CD14-positive monocyte (primary cell): ENCODE measurements around the gene EPHX1. TPM values are rescaled to one million over a fixed set of nuclear protein-coding genes. Genes with fewer than 3 reads are reported as not detected.

Experiments used
- DNase-seq, 3 donors: peaks; one replicate each; pipeline ENCODE4 v3.0.0-alpha.2; 2011 to 2022
- H2AFZ ChIP-seq: 2 replicates; pipeline ENCODE4 v1.6.0; 2012; ENCODE audit warnings: mild to moderate bottlenecking, low read depth, low read length, inconsistent platforms; ENCODE audit not compliant: insufficient read depth, poor library complexity, severe bottlenecking
- H3K27ac ChIP-seq, 2 donors: 1 replicate in 1 of 2; 2 replicates in 1 of 2; pipeline ENCODE4 v1.5.1; 2012 to 2013; ENCODE audit warnings: low read length in 2 of 2, control low read depth in 1 of 2, inconsistent platforms in 1 of 2, low read depth in 1 of 2, mild to moderate bottlenecking in 1 of 2
- H3K27me3 ChIP-seq, 2 donors: one replicate each; pipeline versions ENCODE4 v1.6.0 to v1.6.1; 2011 to 2013; ENCODE audit warnings: low read length in 2 of 2; ENCODE audit not compliant: control insufficient read depth in 2 of 2, insufficient read depth in 2 of 2
- H3K36me3 ChIP-seq, 2 donors: replicated peaks in 1 of 2; 1 replicate in 1 of 2; 2 replicates in 1 of 2; pipeline versions ENCODE4 v1.5.1 to v1.6.1; 2012 to 2013; ENCODE audit warnings: low read length in 2 of 2, control low read depth in 1 of 2, inconsistent platforms in 1 of 2, mild to moderate bottlenecking in 1 of 2; ENCODE audit not compliant: insufficient read depth in 2 of 2, control insufficient read depth in 1 of 2
- H3K4me1 ChIP-seq, 2 donors: 1 replicate in 1 of 2; 2 replicates in 1 of 2; pipeline versions ENCODE4 v1.5.1 to v1.6.1; 2012 to 2013; ENCODE audit warnings: low read length in 2 of 2, control low read depth in 1 of 2, inconsistent platforms in 1 of 2, mild to moderate bottlenecking in 1 of 2, moderate library complexity in 1 of 2; ENCODE audit not compliant: insufficient read depth in 2 of 2, control insufficient read depth in 1 of 2
- H3K4me2 ChIP-seq: replicated peaks from 2 replicates; pipeline ENCODE3; 2012; ENCODE audit warnings: low read length, moderate library complexity, mild to moderate bottlenecking; ENCODE audit not compliant: poor library complexity, severe bottlenecking; ENCODE audit errors: extremely low read depth
- H3K4me3 ChIP-seq, 3 experiments: fragments of 200-600 bp in 1 of 3; sonication (generic) in 1 of 3; replicated peaks in 1 of 3; 1 replicate in 2 of 3; 2 replicates in 1 of 3; pipeline ENCODE4 v1.5.1; 2011 to 2013; ENCODE audit warnings: low read length in 3 of 3, mild to moderate bottlenecking in 3 of 3, control low read depth in 2 of 3, low read depth in 2 of 3, inconsistent platforms in 1 of 3, moderate library complexity in 1 of 3
- H3K79me2 ChIP-seq: 2 replicates; pipeline ENCODE4 v1.6.0; 2012; ENCODE audit warnings: mild to moderate bottlenecking, control low read depth, inconsistent platforms, low read length, moderate library complexity; ENCODE audit not compliant: insufficient read depth
- H3K9ac ChIP-seq: 2 replicates; pipeline ENCODE4 v1.6.0; 2017; ENCODE audit warnings: low read length, mild to moderate bottlenecking; ENCODE audit not compliant: insufficient read depth, poor library complexity, severe bottlenecking
- H3K9me3 ChIP-seq, 2 donors: replicated peaks in 1 of 2; 1 replicate in 1 of 2; 2 replicates in 1 of 2; pipeline versions ENCODE4 v1.5.1 to v1.6.1; 2012 to 2013; ENCODE audit warnings: low read length in 2 of 2, control low read depth in 1 of 2; ENCODE audit not compliant: control insufficient read depth in 1 of 2, insufficient read depth in 1 of 2
- H4K20me1 ChIP-seq: 2 replicates; pipeline ENCODE4 v1.6.0; 2012; ENCODE audit warnings: mild to moderate bottlenecking, low read length, control low read depth, moderate library complexity; ENCODE audit not compliant: insufficient read depth
- H3K27ac Mint-ChIP-seq, 7 donors: one replicate each; pipeline ENCODE4 v1.8.0; 2020; ENCODE audit warnings: mild to moderate bottlenecking in 7 of 7, mixed read lengths in 7 of 7, moderate library complexity in 6 of 7, inconsistent platforms in 2 of 7
- H3K27me3 Mint-ChIP-seq, 3 donors: one replicate each; pipeline ENCODE4 v1.8.0; 2021 to 2022; ENCODE audit warnings: low read depth in 3 of 3, mild to moderate bottlenecking in 3 of 3, mixed read lengths in 3 of 3, moderate library complexity in 3 of 3, inconsistent platforms in 1 of 3
- H3K36me3 Mint-ChIP-seq, 2 donors: one replicate each; pipeline ENCODE4 v1.8.0; 2020; ENCODE audit warnings: mixed read lengths in 2 of 2, inconsistent platforms in 1 of 2, mild to moderate bottlenecking in 1 of 2
- H3K4me1 Mint-ChIP-seq: one replicate; pipeline ENCODE4 v1.8.0; 2020; ENCODE audit warnings: mild to moderate bottlenecking, mixed read lengths
- H3K4me3 Mint-ChIP-seq, 2 donors: one replicate each; pipeline ENCODE4 v1.8.0; 2020; ENCODE audit warnings: mild to moderate bottlenecking in 2 of 2, mixed read lengths in 2 of 2, moderate library complexity in 1 of 2
- H3K9me3 Mint-ChIP-seq, 7 donors: one replicate each; pipeline ENCODE4 v1.8.0; 2020 to 2022; ENCODE audit warnings: mixed read lengths in 7 of 7, mild to moderate bottlenecking in 6 of 7, moderate library complexity in 6 of 7, inconsistent platforms in 2 of 7
- CTCF ChIP-seq: fragments of 200-600 bp; IDR thresholded peaks from one replicate; pipeline ENCODE4 v1.8.0; 2022; ENCODE audit warnings: antibody characterized with exemption, mild to moderate bottlenecking
- WGBS: methylation state at CpG from one replicate; pipeline ENCODE4 v1.1.5; 2013; ENCODE audit warnings: missing lambda C conversion rate; ENCODE audit not compliant: insufficient coverage; 5-methylcytosine and 5-hydroxymethylcytosine counted together
- intact Hi-C, 2 donors: fragments of 100-400 bp; cut with micrococcal nuclease; formaldehyde crosslinking; loops; one replicate each; pipeline versions ENCODE4 v1.15.0 to v1.15.1; 2023
- polyA plus RNA-seq, 3 donors: library from polyadenylated mRNA; depleted of rRNA in 1 of 3; unstranded in 2 of 3; stranded (reverse) in 1 of 3; fragments of 300-500 nt in 2 of 3; fragments of >200 nt in 1 of 3; fragmentation: Illumina TruSeq in 2 of 3; gene quantifications; 1 replicate in 2 of 3; 2 replicates in 1 of 3; pipeline ENCODE4 v1.2.3, GENCODE V29; 2012 to 2021

Gene EPHX1
- polyA plus RNA-seq, 3 donors: 4.6 to 23.8 (median 7.4) TPM

GRCh38 chr1:225868631-225869330 lies 58.9 kb downstream of the EPHX1 start:
- Mint-ChIP-seq H3K4me3 (no peak overlapping the region), H3K27ac (no peak overlapping the region), H3K4me1 (peaks cover 14% of the 10 kb centered on the region), H3K9me3 (no peaks in the 10 kb centered on the region), H3K27me3 (peaks cover 0 to 2% (median 0%) of the 10 kb centered on the region in 3 donors), H3K36me3 (peaks cover 77 to 93% of the 10 kb centered on the region in 2 donors)
- WGBS: 80% methylated on average over 6 of the region's 8 CpGs
- Histone ChIP-seq H3K79me2 (no peaks in the 10 kb centered on the region), H3K9me3 (no peaks in the 10 kb centered on the region), H3K9ac (no peak overlapping the region), H3K36me3 (peaks cover 78 to 100% of the 10 kb centered on the region in 2 donors), H4K20me1 (no peaks in the 10 kb centered on the region), H3K4me1 (peaks cover 10 to 15% of the 10 kb centered on the region in 2 donors), H3K27me3 (no peaks in the 10 kb centered on the region), H2AFZ (no peak overlapping the region), H3K27ac (no peak overlapping the region), H3K4me2 (no peak overlapping the region), H3K4me3 (no peak overlapping the region)
- no peak for DNase-seq
- TF ChIP-seq CTCF: no peak
- intact Hi-C loops: no loop called here

- Mint-ChIP-seq H3K27me3 (peaks cover 0 to 3% (median 0%) of the 10 kb centered on the region in 3 donors), H3K4me1 (peaks cover 12% of the 10 kb centered on the region), H3K9me3 (no peaks in the 10 kb centered on the region), H3K27ac (peak overlapping the region in 1 of 7 donors; percentile 46), H3K36me3 (peaks cover 75 to 95% of the 10 kb centered on the region in 2 donors), H3K4me3 (no peak overlapping the region)
- intact Hi-C loops: no loop called here
- H3K4me3 ChIP-seq: no peak overlapping the region
- no peak overlapping the region for H3K9ac ChIP-seq
- H3K9me3 ChIP-seq: no peaks in the 10 kb centered on the region
- H3K79me2 ChIP-seq: no peaks in the 10 kb centered on the region
- TF ChIP-seq CTCF: no peak
- no peak overlapping the region for H2AFZ ChIP-seq
- no CpG with 5 or more reads among the region's 3 CpGs for WGBS
- no peak for DNase-seq
- H3K27ac ChIP-seq: no peak overlapping the region
- H3K4me1 ChIP-seq: peaks cover 8 to 10% of the 10 kb centered on the region in 2 donors
- H3K27me3 ChIP-seq: no peaks in the 10 kb centered on the region
- no peaks in the 10 kb centered on the region for H4K20me1 ChIP-seq
- H3K4me2 ChIP-seq: no peak overlapping the region
- H3K36me3 ChIP-seq: peaks cover 74 to 100% of the 10 kb centered on the region in 2 donors
These were observed 61.0 kb downstream of the EPHX1 start for GRCh38 chr1:225870911-225871310.
